ENCODE results near the gene ZGPAT. TPM values are rescaled to one million over a fixed set of nuclear protein-coding genes. Genes with fewer than 3 reads are reported as not detected.

ZGPAT gene
- total RNA-seq, 1 donor from 2014 or later = 36.7 TPM

- H3K27me3 Mint-ChIP-seq (ENCODE audit: insufficient read depth) = peaks cover 9% of the 10 kb centered on the region
- intact Hi-C loops (cut with micrococcal nuclease) = no loop called here
- H3K36me3 Mint-ChIP-seq (ENCODE audit: low read depth) = no peaks in the 10 kb centered on the region
- no peak for DNase-seq (ENCODE audit: low spot score)
- no peak overlapping the region for H3K27ac Mint-ChIP-seq
- H3K9me3 Mint-ChIP-seq = no peaks in the 10 kb centered on the region
- H3K4me3 Mint-ChIP-seq = no peak overlapping the region
- peaks cover 12% of the 10 kb centered on the region for H3K4me1 Mint-ChIP-seq (ENCODE audit: low read depth)
Observed at GRCh38 chr20:63755933-63756647, 48.3 kb downstream of the ZGPAT start.

GRCh38 chr20:63756648-63756991 is 48.8 kb downstream of the ZGPAT start:
- Mint-ChIP-seq H3K4me1 (ENCODE audit: low read depth) (peaks cover 10% of the 10 kb centered on the region), H3K27me3 (ENCODE audit: insufficient read depth) (peaks cover 9% of the 10 kb centered on the region), H3K9me3 (no peaks in the 10 kb centered on the region), H3K27ac (no peak overlapping the region), H3K4me3 (no peak overlapping the region), H3K36me3 (ENCODE audit: low read depth) (no peaks in the 10 kb centered on the region)
- DNase-seq (ENCODE audit: low spot score) = no peak
- intact Hi-C loops (cut with micrococcal nuclease) = no loop called here

- intact Hi-C loops (cut with micrococcal nuclease) = no loop called here
- peaks cover 19% of the 10 kb centered on the region for H3K27me3 Mint-ChIP-seq (ENCODE audit: insufficient read depth)
Observed at GRCh38 chr20:63758152-63758551, 50.3 kb downstream of the ZGPAT start.

GRCh38 chr20:63759377-63759901 is 51.6 kb downstream of the ZGPAT start:
- peaks cover 10% of the 10 kb centered on the region for H3K4me1 Mint-ChIP-seq (ENCODE audit: low read depth)
- H3K27ac Mint-ChIP-seq = no peak overlapping the region
- DNase-seq (ENCODE audit: low spot score) = no peak
- H3K4me3 Mint-ChIP-seq = no peak overlapping the region
- H3K36me3 Mint-ChIP-seq (ENCODE audit: low read depth) = no peaks in the 10 kb centered on the region
- no peaks in the 10 kb centered on the region for H3K9me3 Mint-ChIP-seq
- intact Hi-C loops (cut with micrococcal nuclease) = no loop called here
- peaks cover 19% of the 10 kb centered on the region for H3K27me3 Mint-ChIP-seq (ENCODE audit: insufficient read depth)

More at GRCh38 chr20:63758152-63758551, 50.3 kb downstream of the ZGPAT start:
- Mint-ChIP-seq H3K36me3 (ENCODE audit: low read depth) (no peaks in the 10 kb centered on the region), H3K4me1 (ENCODE audit: low read depth) (peaks cover 10% of the 10 kb centered on the region), H3K4me3 (no peak overlapping the region), H3K9me3 (no peaks in the 10 kb centered on the region), H3K27ac (no peak overlapping the region)
- DNase-seq (ENCODE audit: low spot score) = no peak

- no peaks in the 10 kb centered on the region for H3K4me1 Mint-ChIP-seq (ENCODE audit: low read depth)
- H3K36me3 Mint-ChIP-seq (ENCODE audit: low read depth) = no peaks in the 10 kb centered on the region
- intact Hi-C loops (cut with micrococcal nuclease) = no loop called here
- H3K27ac Mint-ChIP-seq = no peak overlapping the region
- peaks cover 11% of the 10 kb centered on the region for H3K27me3 Mint-ChIP-seq (ENCODE audit: insufficient read depth)
- H3K4me3 Mint-ChIP-seq = no peak overlapping the region
- no peak for DNase-seq (ENCODE audit: low spot score)
- no peaks in the 10 kb centered on the region for H3K9me3 Mint-ChIP-seq
Observed at GRCh38 chr20:63765082-63765873, 57.4 kb downstream of the ZGPAT start.

GRCh38 chr20:63765902-63766301 is 58.1 kb downstream of the ZGPAT start:
- no peak for DNase-seq (ENCODE audit: low spot score)
- intact Hi-C loops (cut with micrococcal nuclease) = no loop called here
- Mint-ChIP-seq H3K36me3 (ENCODE audit: low read depth) (no peaks in the 10 kb centered on the region), H3K4me3 (no peak overlapping the region), H3K27ac (no peak overlapping the region), H3K4me1 (ENCODE audit: low read depth) (no peaks in the 10 kb centered on the region), H3K9me3 (no peaks in the 10 kb centered on the region), H3K27me3 (ENCODE audit: insufficient read depth) (peaks cover 11% of the 10 kb centered on the region)

GRCh38 chr20:63766695-63767426 is 59.0 kb downstream of the ZGPAT start:
- intact Hi-C loops (cut with micrococcal nuclease) = no loop called here
- no peaks in the 10 kb centered on the region for H3K36me3 Mint-ChIP-seq (ENCODE audit: low read depth)
- H3K4me3 Mint-ChIP-seq = no peak overlapping the region
- no peak for DNase-seq (ENCODE audit: low spot score)
- H3K4me1 Mint-ChIP-seq (ENCODE audit: low read depth) = no peaks in the 10 kb centered on the region
- no peaks in the 10 kb centered on the region for H3K9me3 Mint-ChIP-seq
- no peak overlapping the region for H3K27ac Mint-ChIP-seq
- peaks cover 9% of the 10 kb centered on the region for H3K27me3 Mint-ChIP-seq (ENCODE audit: insufficient read depth)

GRCh38 chr20:63767456-63767855 is 59.6 kb downstream of the ZGPAT start:
- no peaks in the 10 kb centered on the region for H3K4me1 Mint-ChIP-seq (ENCODE audit: low read depth)
- no peak for DNase-seq (ENCODE audit: low spot score)
- H3K27ac Mint-ChIP-seq = no peak overlapping the region
- H3K36me3 Mint-ChIP-seq (ENCODE audit: low read depth) = no peaks in the 10 kb centered on the region
- intact Hi-C loops (cut with micrococcal nuclease) = no loop called here
- H3K9me3 Mint-ChIP-seq = no peaks in the 10 kb centered on the region
- peaks cover 4% of the 10 kb centered on the region for H3K27me3 Mint-ChIP-seq (ENCODE audit: insufficient read depth)
- no peak overlapping the region for H3K4me3 Mint-ChIP-seq

GRCh38 chr20:63767886-63768285 is 60.0 kb downstream of the ZGPAT start:
- DNase-seq (ENCODE audit: low spot score) = no peak
- intact Hi-C loops (cut with micrococcal nuclease) = no loop called here
- Mint-ChIP-seq H3K27me3 (ENCODE audit: insufficient read depth) (peaks cover 4% of the 10 kb centered on the region), H3K27ac (no peak overlapping the region), H3K36me3 (ENCODE audit: low read depth) (no peaks in the 10 kb centered on the region), H3K4me1 (ENCODE audit: low read depth) (no peaks in the 10 kb centered on the region), H3K9me3 (no peaks in the 10 kb centered on the region), H3K4me3 (no peak overlapping the region)

- DNase-seq (ENCODE audit: low spot score) = no peak
- H3K4me3 Mint-ChIP-seq = no peak overlapping the region
- no peaks in the 10 kb centered on the region for H3K4me1 Mint-ChIP-seq (ENCODE audit: low read depth)
- intact Hi-C loops (cut with micrococcal nuclease) = no loop called here
- no peaks in the 10 kb centered on the region for H3K9me3 Mint-ChIP-seq
- peaks cover 4% of the 10 kb centered on the region for H3K27me3 Mint-ChIP-seq (ENCODE audit: insufficient read depth)
- H3K27ac Mint-ChIP-seq = no peak overlapping the region
- no peaks in the 10 kb centered on the region for H3K36me3 Mint-ChIP-seq (ENCODE audit: low read depth)
Observed at GRCh38 chr20:63768591-63769515, 61.0 kb downstream of the ZGPAT start.

GRCh38 chr20:63769891-63770474 is 62.1 kb downstream of the ZGPAT start:
- DNase-seq (ENCODE audit: low spot score) = no peak
- no peaks in the 10 kb centered on the region for H3K36me3 Mint-ChIP-seq (ENCODE audit: low read depth)
- H3K9me3 Mint-ChIP-seq = no peaks in the 10 kb centered on the region
- H3K27ac Mint-ChIP-seq = no peak overlapping the region
- H3K4me3 Mint-ChIP-seq = no peak overlapping the region
- intact Hi-C loops (cut with micrococcal nuclease) = no loop called here
- no peaks in the 10 kb centered on the region for H3K4me1 Mint-ChIP-seq (ENCODE audit: low read depth)
- peaks cover 4% of the 10 kb centered on the region for H3K27me3 Mint-ChIP-seq (ENCODE audit: insufficient read depth)

Measured in activated T-helper 1 cell treated with anti-CD3 and anti-CD28 coated beads, Interleukin-12 subunit alpha, Interleukin-12 subunit beta, Interleukin-2, Interleukin-4 antibody, amounts not matched to agents 30 ng/mL and 10 ng/mL and 1 ng/mL, durations not matched to agents 14 hours and 24 hours and 36 hours (primary cell).